WERI-Rb-1 (cell line): Measurements from ENCODE around the gene TPRN.

ENCODE experiments used
- DNase-seq: peaks from one replicate; pipeline ENCODE4 v3.0.0-alpha.2; 2020
- H3K27ac ChIP-seq: fragments of 250-450 bp; sonication (Bioruptor Pico); 2 replicates; pipeline ENCODE4 v1.5.1; 2020; ENCODE audit warnings: mild to moderate bottlenecking, moderate library complexity
- H3K27me3 ChIP-seq: fragments of 250-450 bp; sonication (Bioruptor Pico); 2 replicates; pipeline ENCODE4 v1.5.1; 2021; ENCODE audit warnings: mild to moderate bottlenecking, low read depth, moderate library complexity; ENCODE audit not compliant: insufficient read depth, severe bottlenecking
- H3K36me3 ChIP-seq: fragments of 250-450 bp; sonication (Bioruptor Pico); 2 replicates; pipeline ENCODE4 v1.5.1; 2020; ENCODE audit warnings: mild to moderate bottlenecking, moderate library complexity
- H3K4me3 ChIP-seq: 2 replicates; pipeline ENCODE4 v1.5.1; 2011; ENCODE audit warnings: low read depth, mild to moderate bottlenecking, control low read depth, low read length
- H3K9me3 ChIP-seq: fragments of 250-450 bp; sonication (Bioruptor Pico); 2 replicates; pipeline ENCODE4 v1.5.1; 2021; ENCODE audit warnings: mild to moderate bottlenecking, moderate library complexity; ENCODE audit not compliant: severe bottlenecking
- CTCF ChIP-seq: IDR thresholded peaks from 2 replicates; pipeline ENCODE4 v1.5.1; 2011; ENCODE audit warnings: low read depth, mild to moderate bottlenecking, control low read depth, inconsistent platforms, low read length

Gene TPRN

GRCh38 chr9:137141976-137142936, 58.3 kb downstream of the TPRN start:
- Histone ChIP-seq H3K27ac (no peak overlapping the region), H3K27me3 (peaks cover 12% of the 10 kb centered on the region), H3K4me3 (no peak overlapping the region), H3K36me3 (no peaks in the 10 kb centered on the region), H3K9me3 (no peaks in the 10 kb centered on the region)
- no peak for TF ChIP-seq CTCF
- DNase-seq: no peak
